Activated CD4-positive, alpha-beta T cell treated with anti-CD3 and anti-CD28 coated beads, Interleukin-2, amount 10 ng/mL, durations not matched to agents 24 days and 14 days (primary cell): ENCODE data around the gene APOE. TPM values are rescaled to one million over a fixed set of nuclear protein-coding genes. Genes with fewer than 3 reads are reported as not detected.
A peak's percentile ranks its signal among the peaks of the same experiment; 100 is the strongest.
"Not testable (repeated sequence)": the region's sequence is repeated elsewhere in the genome, so short reads cannot be mapped to it uniquely, and the experiment has no call there.

Source experiments
- DNase-seq: peaks from one replicate; pipeline ENCODE4 v3.0.0; 2022
- H3K27ac Mint-ChIP-seq: one replicate; pipeline ENCODE4 v1.8.0; 2022; ENCODE audit warnings: mild to moderate bottlenecking, mixed read lengths
- H3K27me3 Mint-ChIP-seq: one replicate; pipeline ENCODE4 v1.8.0; 2022; ENCODE audit warnings: mixed read lengths
- H3K36me3 Mint-ChIP-seq: one replicate; pipeline ENCODE4 v1.8.0; 2022; ENCODE audit warnings: low read depth, mild to moderate bottlenecking, mixed read lengths
- H3K4me1 Mint-ChIP-seq: one replicate; pipeline ENCODE4 v1.8.0; 2021; ENCODE audit warnings: mixed read lengths
- H3K4me3 Mint-ChIP-seq: one replicate; pipeline ENCODE4 v1.8.0; 2022; ENCODE audit warnings: mild to moderate bottlenecking, moderate library complexity, mixed read lengths
- H3K9me3 Mint-ChIP-seq: one replicate; pipeline ENCODE4 v1.8.0; 2021; ENCODE audit warnings: mixed read lengths
- intact Hi-C: fragments of 100-400 bp; cut with micrococcal nuclease; formaldehyde crosslinking; loops from one replicate; pipeline ENCODE4 v1.15.1; 2023
- total RNA-seq: library from RNA; stranded (reverse); gene quantifications from 2 replicates; pipeline ENCODE4 v1.2.3, GENCODE V29; 2022

Gene APOE
- total RNA-seq, 1 donor from 2014 or later, result 1.1 TPM

DNA sequence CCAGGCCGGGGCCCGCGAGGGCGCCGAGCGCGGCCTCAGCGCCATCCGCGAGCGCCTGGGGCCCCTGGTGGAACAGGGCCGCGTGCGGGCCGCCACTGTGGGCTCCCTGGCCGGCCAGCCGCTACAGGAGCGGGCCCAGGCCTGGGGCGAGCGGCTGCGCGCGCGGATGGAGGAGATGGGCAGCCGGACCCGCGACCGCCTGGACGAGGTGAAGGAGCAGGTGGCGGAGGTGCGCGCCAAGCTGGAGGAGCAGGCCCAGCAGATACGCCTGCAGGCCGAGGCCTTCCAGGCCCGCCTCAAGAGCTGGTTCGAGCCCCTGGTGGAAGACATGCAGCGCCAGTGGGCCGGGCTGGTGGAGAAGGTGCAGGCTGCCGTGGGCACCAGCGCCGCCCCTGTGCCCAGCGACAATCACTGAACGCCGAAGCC is 3.3 kb downstream of the APOE start:
- H3K4me3 Mint-ChIP-seq, result no peak overlapping the region
- intact Hi-C loops, result no loop called here
- no peak for DNase-seq
- H3K36me3 Mint-ChIP-seq, result peaks cover 3% of the 10 kb centered on the region
- H3K27me3 Mint-ChIP-seq, result peaks cover 27% of the 10 kb centered on the region
- H3K9me3 Mint-ChIP-seq, result no peaks in the 10 kb centered on the region
- peaks cover 10% of the 10 kb centered on the region for H3K4me1 Mint-ChIP-seq
- no peak overlapping the region for H3K27ac Mint-ChIP-seq

DNA sequence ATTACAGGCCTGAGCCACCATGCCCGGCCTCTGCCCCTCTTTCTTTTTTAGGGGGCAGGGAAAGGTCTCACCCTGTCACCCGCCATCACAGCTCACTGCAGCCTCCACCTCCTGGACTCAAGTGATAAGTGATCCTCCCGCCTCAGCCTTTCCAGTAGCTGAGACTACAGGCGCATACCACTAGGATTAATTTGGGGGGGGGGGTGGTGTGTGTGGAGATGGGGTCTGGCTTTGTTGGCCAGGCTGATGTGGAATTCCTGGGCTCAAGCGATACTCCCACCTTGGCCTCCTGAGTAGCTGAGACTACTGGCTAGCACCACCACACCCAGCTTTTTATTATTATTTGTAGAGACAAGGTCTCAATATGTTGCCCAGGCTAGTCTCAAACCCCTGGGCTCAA is 4.2 kb downstream of the APOE start:
- Mint-ChIP-seq H3K4me1 (peaks cover 19% of the 10 kb centered on the region), H3K27me3 (peaks cover 32% of the 10 kb centered on the region), H3K4me3 (no peak overlapping the region), H3K36me3 (no peaks in the 10 kb centered on the region), H3K9me3 (no peaks in the 10 kb centered on the region), H3K27ac (no peak overlapping the region)
- no peak for DNase-seq
- intact Hi-C loops, result no loop called here

DNA sequence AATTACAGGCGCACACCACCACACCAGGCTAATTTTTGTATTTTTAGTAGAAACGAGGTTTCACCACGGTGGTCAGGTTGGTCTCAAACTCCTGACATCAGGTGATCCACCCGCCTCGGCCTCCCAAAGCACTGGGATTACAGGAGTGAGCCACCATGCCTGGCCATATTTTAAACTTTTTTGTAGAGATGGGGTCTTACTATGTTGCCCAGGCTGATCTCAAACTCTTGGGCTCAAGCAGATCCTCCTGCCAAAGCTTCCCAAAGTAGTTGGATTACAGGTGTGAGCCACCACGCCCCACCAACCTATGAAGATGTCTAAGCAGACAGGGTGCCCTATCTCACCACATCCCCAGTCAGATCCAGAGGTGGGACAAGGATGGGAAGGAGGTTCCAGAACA is 6.3 kb downstream of the APOE start:
- H3K27ac Mint-ChIP-seq, H3K9me3 Mint-ChIP-seq, DNase-seq, H3K36me3 Mint-ChIP-seq, H3K4me3 Mint-ChIP-seq, intact Hi-C loops: not testable (repeated sequence)
- Mint-ChIP-seq H3K4me1 (peaks cover 15% of the 10 kb centered on the region), H3K27me3 (peaks cover 20% of the 10 kb centered on the region)

DNA sequence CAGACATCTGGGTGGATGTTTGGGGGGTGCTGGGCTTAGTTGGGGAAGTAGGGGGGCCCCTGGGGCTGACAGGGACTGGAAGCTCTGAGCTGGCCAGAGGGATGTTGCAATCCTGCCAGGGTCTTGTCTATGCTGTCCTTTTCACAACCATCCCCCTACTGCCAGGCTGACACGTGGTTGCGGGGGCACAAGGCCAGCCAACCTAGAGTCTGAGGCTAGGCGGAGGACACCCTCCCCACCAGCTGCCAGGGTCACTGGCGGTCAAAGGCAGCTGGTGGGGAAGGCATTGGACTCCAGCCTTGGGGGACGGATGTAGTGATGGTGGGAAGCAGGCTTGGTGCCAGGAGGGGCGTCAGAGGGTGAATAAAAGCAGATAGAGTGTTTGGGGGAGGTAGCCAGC is 7.3 kb downstream of the APOE start:
- peaks cover 19% of the 10 kb centered on the region for H3K27me3 Mint-ChIP-seq
- H3K4me3 Mint-ChIP-seq, result no peak overlapping the region
- intact Hi-C loops, result no loop called here
- no peaks in the 10 kb centered on the region for H3K36me3 Mint-ChIP-seq
- no peaks in the 10 kb centered on the region for H3K9me3 Mint-ChIP-seq
- no peak overlapping the region for H3K27ac Mint-ChIP-seq
- peaks cover 15% of the 10 kb centered on the region for H3K4me1 Mint-ChIP-seq
- DNase-seq, result no peak

DNA sequence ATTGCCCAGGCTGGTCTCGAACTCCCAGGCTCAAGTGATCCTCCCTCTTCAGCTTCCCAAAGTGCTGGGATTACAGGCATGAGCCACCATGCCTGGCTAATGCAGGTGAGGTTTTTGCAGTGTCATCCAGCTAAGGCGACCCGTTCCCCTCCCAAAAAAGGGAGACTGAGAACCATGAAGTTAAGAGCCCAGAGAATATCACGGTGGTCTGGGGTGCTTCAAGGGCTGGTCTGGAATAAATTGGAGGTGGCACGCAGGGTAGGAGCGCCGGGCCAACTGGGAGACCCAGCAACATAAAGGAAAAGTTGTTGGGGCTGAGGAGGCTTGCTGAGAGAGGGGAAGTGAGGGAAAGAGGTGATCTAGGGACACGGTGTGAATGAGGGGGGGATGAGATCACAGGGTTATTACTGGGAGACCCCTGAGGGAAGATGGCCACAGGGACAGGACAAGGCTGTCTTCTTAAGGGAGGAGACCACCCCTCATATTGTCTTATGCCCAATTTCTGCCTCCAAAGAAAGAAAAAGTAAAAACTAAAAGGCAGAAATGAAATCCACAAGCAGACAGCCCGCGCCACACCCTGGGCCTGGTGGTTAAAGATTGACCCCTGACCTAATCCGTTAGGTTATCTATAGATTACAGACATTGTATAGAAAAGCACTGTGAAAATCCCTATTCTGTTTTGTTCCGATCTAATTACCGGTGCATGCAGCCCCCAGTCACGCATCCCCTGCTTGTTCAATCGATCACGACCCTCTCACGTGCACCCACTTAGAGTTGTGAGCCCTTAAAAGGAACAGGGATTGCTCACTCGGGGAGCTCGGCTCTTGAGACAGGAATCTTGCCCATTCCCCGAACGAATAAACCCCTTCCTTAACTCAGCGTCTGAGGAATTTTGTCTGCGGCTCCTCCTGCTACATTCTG is 8.2 kb downstream of the APOE start:
- peaks cover 15% of the 10 kb centered on the region for H3K4me1 Mint-ChIP-seq
- DNase-seq, intact Hi-C loops, H3K36me3 Mint-ChIP-seq, H3K9me3 Mint-ChIP-seq: not testable (repeated sequence)
- peak overlapping the region; percentile 97 for H3K4me3 Mint-ChIP-seq
- peaks cover 18% of the 10 kb centered on the region for H3K27me3 Mint-ChIP-seq
- H3K27ac Mint-ChIP-seq, result peak overlapping the region; percentile 95

DNA sequence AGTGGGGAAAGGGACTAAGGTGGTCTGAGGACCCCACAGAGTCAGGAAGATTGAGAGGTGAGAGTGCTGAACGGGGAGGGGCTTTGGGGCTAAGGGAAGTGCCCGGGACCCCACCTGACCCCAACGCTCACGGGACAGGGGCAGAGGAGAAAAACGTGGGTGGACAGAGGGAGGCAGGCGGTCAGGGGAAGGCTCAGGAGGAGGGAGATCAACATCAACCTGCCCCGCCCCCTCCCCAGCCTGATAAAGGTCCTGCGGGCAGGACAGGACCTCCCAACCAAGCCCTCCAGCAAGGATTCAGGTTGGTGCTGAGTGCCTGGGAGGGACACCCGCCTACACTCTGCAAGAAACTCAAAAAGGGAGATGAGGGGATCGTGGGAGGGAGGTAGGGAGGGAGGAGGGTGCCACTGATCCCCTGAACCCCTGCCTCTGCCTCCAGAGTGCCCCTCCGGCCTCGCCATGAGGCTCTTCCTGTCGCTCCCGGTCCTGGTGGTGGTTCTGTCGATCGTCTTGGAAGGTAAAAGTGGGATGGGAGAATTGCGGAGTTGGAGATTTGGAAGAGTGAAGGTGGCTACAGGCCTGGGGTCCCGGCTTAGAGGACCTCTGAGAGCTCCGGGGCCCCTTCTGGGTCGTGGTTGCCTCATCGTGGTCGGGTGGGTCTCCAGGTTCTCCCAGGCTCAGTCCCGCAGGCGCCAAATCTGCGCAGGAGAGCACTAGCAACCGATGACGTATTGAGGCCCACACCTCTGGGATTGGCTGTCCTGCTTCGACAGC is 9.0 kb downstream of the APOE start, which contains the start of gene APOC1:
APOC1 (plus strand) TSS at position 176 of the 774 bp plus-strand sequence; CDS start at position 460, 284 bp downstream.
- peak within 1 kb of the TSS; percentile 97 for H3K4me3 Mint-ChIP-seq
- peak; percentile 94 for DNase-seq
- H3K36me3 Mint-ChIP-seq, H3K9me3 Mint-ChIP-seq, intact Hi-C loops: not testable (repeated sequence)
- peak within 1 kb of the TSS; percentile 95 for H3K27ac Mint-ChIP-seq
- H3K4me1 Mint-ChIP-seq, result peaks cover 15% of the 10 kb centered on the region
- H3K27me3 Mint-ChIP-seq, result peaks cover 18% of the 10 kb centered on the region

DNA sequence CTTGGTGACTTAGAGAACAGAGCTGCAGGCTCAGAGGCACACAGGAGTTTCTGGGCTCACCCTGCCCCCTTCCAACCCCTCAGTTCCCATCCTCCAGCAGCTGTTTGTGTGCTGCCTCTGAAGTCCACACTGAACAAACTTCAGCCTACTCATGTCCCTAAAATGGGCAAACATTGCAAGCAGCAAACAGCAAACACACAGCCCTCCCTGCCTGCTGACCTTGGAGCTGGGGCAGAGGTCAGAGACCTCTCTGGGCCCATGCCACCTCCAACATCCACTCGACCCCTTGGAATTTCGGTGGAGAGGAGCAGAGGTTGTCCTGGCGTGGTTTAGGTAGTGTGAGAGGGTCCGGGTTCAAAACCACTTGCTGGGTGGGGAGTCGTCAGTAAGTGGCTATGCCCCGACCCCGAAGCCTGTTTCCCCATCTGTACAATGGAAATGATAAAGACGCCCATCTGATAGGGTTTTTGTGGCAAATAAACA is 18.7 kb downstream of the APOE start:
- DNase-seq, result no peak
- Mint-ChIP-seq H3K36me3 (no peaks in the 10 kb centered on the region), H3K27me3 (peaks cover 15% of the 10 kb centered on the region), H3K4me3 (no peak overlapping the region), H3K4me1 (peaks cover 7% of the 10 kb centered on the region), H3K27ac (no peak overlapping the region), H3K9me3 (no peaks in the 10 kb centered on the region)
- intact Hi-C loops, result no loop called here

DNA sequence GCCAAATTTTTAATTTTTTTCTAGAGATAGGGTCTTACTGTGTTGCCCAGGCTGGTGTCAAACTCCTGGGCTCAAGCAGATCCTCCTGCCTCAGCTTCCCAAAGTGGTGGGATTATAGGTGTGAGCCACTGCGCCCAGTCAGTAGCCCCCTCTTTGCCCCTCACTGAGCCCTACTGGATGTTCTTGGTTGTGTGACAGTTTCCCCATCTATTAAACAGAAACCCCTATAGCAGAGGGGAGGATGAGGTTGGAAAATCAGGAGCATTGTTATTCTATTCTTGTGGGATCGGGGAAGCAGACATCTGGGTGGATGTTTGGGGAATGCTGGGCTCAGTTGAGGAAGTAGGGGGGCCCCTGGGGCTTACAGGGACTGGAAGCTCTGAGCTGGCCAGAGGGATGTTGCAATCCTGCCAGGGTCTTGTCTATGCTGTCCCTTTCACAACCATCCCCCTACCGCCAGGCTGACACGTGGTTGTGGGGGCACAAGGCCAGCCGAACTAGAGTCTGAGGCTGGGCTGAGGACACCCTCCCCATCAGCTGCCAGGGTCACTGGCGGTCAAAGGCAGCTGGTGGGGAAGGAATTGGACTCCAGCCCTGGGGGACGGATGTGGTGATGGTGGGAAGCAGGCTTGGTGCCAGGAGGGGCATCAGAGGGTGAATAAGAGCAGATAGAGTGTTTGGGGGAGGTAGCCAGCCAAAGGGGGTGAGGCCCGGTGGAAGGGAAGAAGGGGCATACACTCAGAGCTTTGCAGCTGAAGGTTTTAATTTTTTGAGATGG is 19.7 kb downstream of the APOE start:
- DNase-seq, result no peak
- Mint-ChIP-seq H3K4me1 (peaks cover 7% of the 10 kb centered on the region), H3K27ac (no peak overlapping the region), H3K4me3 (no peak overlapping the region), H3K27me3 (peaks cover 15% of the 10 kb centered on the region), H3K9me3 (no peaks in the 10 kb centered on the region), H3K36me3 (no peaks in the 10 kb centered on the region)
- intact Hi-C loops, result no loop called here

DNA sequence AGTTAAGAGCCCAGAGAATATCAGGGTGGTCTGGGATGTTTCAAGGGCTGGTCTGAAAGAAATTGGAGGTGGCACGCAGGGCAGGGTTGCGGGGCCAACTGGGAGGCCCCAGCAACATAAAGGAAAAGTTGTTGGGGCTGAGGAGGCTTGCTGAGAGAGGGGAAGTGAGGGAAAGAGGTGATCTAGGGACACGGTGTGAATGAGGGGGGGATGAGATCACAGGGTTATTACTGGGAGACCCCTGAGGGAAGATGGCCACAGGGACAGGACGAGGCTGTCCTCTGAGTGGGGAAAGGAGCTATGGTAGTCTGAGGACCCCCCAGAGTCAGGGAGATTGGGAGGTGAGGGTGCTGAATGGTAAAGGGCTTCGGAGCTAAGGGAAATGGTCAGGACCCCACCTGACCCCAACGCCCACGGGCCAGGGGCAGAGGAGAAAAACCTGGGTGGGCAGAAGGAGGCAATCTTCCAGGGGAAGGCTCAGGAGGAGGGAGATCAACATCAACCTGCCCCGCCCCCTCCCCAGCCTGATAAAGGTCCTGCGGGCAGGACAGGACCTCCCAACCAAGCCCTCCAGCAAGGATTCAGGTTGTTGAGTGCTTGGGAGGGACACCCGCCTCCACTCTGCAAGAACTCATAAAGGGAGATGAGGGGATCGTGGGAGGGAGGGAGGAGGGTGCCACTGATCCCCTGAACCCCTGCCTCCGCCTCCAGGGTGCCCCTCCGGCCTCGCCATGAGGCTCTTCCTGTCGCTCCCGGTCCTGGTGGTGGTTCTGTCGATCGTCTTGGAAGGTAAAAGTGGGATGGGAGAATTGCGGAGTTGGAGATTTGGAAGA is 20.9 kb downstream of the APOE start:
- H3K4me1 Mint-ChIP-seq, H3K9me3 Mint-ChIP-seq, intact Hi-C loops, H3K36me3 Mint-ChIP-seq, DNase-seq: not testable (repeated sequence)
- peak overlapping the region; percentile 69 for H3K27ac Mint-ChIP-seq
- H3K27me3 Mint-ChIP-seq, result peaks cover 15% of the 10 kb centered on the region
- H3K4me3 Mint-ChIP-seq, result peak overlapping the region; percentile 74

DNA sequence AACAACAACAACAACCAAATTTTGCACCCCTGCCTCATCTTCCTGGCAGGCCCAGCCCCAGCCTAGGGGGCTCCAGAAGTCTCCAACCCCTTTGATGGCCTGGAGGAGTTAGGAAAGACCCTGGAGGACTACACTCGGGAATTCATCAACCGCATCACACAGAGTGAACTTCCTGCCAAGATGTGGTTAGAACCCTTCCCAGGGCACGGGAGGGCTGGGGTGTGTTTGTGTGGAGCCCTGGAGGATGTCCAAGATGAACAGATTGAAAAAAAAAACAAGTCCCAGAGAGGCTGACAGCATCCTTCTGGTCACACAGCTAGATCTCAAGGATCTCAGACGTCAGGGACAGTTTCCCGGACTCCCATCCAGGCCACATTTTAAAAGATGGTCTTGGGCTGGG is 22.1 kb downstream of the APOE start:
- H3K27me3 Mint-ChIP-seq, result peaks cover 15% of the 10 kb centered on the region
- no peak overlapping the region for H3K27ac Mint-ChIP-seq
- H3K36me3 Mint-ChIP-seq, result no peaks in the 10 kb centered on the region
- H3K9me3 Mint-ChIP-seq, result no peaks in the 10 kb centered on the region
- no peak for DNase-seq
- H3K4me3 Mint-ChIP-seq, result no peak overlapping the region
- H3K4me1 Mint-ChIP-seq, result peaks cover 7% of the 10 kb centered on the region
- intact Hi-C loops, result no loop called here

DNA sequence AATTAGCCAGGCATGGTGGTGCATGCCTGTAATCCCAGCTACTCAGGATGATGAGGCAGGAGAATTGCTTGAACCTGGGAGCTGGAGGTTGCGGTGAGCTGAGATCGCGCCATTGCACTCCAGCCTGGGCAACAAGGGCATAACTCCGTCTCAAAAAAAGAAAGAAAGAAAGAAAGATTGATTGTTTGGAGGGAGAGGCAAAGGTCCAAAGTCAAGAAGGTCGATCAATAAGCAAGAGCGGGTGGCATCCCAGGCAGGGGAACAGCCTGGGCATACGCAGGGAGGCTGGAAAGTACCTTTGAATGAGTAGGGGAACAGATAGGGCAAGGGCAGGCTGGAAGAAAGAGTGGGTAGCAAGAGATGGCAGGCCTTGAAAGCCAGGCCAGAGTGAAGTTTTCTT is 24.5 kb downstream of the APOE start:
- H3K4me3 Mint-ChIP-seq, result no peak overlapping the region
- no peaks in the 10 kb centered on the region for H3K36me3 Mint-ChIP-seq
- H3K4me1 Mint-ChIP-seq, result peaks cover 7% of the 10 kb centered on the region
- H3K9me3 Mint-ChIP-seq, result no peaks in the 10 kb centered on the region
- no peak for DNase-seq
- H3K27ac Mint-ChIP-seq, result no peak overlapping the region
- intact Hi-C loops, result no loop called here
- H3K27me3 Mint-ChIP-seq, result peaks cover 14% of the 10 kb centered on the region

DNA sequence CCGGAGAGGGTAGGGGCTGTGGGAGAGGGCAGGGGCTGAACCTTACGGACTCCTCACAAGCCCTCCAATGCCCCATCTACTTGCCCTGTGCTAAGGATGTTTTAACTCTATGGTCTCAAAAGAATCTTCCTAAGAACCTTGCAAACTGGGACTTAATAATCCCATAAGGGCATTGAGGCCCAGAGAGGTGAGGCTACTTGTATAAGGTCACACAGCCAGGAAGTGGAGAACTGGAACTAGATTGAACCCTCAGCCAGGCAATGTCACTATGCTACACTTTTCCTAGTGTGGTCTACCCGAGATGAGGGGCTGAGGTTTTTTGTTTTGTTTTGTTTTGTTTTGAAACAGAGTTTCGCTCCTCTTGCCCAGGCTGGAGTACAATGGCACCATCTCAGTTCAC is 25.9 kb downstream of the APOE start:
- DNase-seq, result no peak
- Mint-ChIP-seq H3K4me3 (no peak overlapping the region), H3K36me3 (no peaks in the 10 kb centered on the region), H3K27ac (no peak overlapping the region), H3K4me1 (peaks cover 5% of the 10 kb centered on the region), H3K9me3 (no peaks in the 10 kb centered on the region), H3K27me3 (peaks cover 3% of the 10 kb centered on the region)
- intact Hi-C loops, result no loop called here

DNA sequence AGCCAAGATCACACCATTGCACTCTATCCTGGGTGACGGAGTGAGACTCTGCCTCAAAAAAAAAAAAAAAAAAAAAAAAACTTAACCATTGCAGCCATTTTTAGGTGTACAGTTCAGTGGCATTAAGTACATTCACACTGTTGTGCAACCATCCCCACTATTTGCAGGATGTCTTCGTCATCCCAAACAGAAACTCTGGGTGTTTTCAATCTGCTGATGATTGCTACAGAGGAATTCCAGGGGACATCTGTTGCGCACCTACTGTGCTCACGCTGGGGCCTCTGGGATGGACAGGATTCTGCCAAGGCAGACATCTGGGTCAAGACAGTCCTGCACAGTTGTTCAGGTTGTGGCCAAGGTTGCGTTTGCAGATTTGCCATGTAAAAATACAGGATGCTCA is 34.1 kb downstream of the APOE start:
- no peaks in the 10 kb centered on the region for H3K9me3 Mint-ChIP-seq

More for the DNA sequence above, 34.1 kb downstream of the APOE start:
- H3K36me3 Mint-ChIP-seq, result no peaks in the 10 kb centered on the region
- peaks cover 2% of the 10 kb centered on the region for H3K4me1 Mint-ChIP-seq
- no peak overlapping the region for H3K4me3 Mint-ChIP-seq
- no peak overlapping the region for H3K27ac Mint-ChIP-seq
- no peak for DNase-seq
- no peaks in the 10 kb centered on the region for H3K27me3 Mint-ChIP-seq
- intact Hi-C loops, result no loop called here
